ENCODE data around the gene SLC13A2. TPM values are rescaled to one million over a fixed set of nuclear protein-coding genes. Genes with fewer than 3 reads are reported as not detected.

Gene SLC13A2
- total and polyA plus RNA-seq, 12 donors: 0.03 to 1.6 (median 0.05) TPM; not detected in 9

DNA sequence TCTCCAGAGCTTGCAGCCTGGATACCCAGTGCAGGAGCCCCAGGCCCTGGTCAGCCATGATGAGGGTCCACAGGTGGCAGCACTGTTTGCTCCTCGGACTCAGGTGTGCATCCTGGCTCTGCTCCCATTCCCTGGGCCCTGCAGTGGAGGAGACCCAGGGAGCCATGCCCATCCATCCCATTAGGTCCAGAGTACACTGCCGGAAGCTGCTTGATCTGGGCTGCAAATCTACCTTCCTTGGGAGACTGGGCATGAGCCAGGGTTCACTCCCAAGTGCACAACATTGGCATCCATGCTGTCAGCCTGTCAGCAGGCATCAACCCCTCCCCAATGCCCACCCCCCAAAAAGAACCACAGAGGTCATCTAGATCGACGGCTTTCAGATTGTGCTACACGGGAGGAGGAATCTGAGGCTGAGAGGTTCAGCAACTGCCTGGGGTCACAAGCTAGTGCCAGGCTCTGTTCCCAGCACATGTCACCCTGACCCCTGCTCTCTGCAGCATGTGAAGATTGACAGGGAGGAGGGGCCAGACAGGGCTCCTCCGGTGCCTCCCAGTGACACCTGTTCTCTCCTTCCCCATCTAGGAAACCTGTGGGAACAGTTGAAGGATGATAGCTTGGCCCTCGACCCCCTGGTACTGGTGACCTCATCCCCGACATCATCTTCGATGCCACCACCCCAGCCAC, 63.2 kb downstream of the SLC13A2 start:
- H3K36me3 ChIP-seq (replicated peaks in 1 of 2): no peaks in the 10 kb centered on the region
- intact Hi-C loops (cut with DNase I): no loop called here

DNA sequence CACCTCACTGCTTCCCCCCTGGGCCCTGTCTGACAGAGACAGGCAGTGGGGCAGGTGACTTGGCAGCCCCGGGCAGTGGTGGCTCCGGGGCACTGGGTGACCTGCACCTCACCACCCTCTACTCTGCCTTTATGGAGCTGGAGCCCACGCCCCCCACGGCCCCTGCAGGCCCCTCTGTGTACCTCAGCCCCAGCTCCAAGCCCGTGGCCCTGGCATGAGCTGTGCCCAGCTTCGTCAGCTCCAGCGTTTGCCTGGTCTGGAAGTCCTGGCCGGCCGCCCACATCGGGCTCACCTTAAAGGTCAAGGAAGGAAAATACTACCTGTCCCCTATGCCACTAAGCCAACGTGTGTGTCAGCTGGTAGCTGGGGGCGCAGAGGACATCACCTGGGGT, 63.8 kb downstream of the SLC13A2 start:
- DNase-seq: no peak
- Histone ChIP-seq H3K27ac (no peak overlapping the region), H3K9me3 (replicated peaks in 1 of 3) (no peaks in the 10 kb centered on the region), H3K36me3 (replicated peaks in 1 of 2) (no peaks in the 10 kb centered on the region), H3K27me3 (no peaks in the 10 kb centered on the region), H3K4me1 (replicated peaks in 1 of 2) (no peaks in the 10 kb centered on the region), H3K4me3 (no peak overlapping the region)
- TF ChIP-seq POLR2A (IDR thresholded peaks at IDR 0.05): no peak
- TF ChIP-seq, protein P1, sequence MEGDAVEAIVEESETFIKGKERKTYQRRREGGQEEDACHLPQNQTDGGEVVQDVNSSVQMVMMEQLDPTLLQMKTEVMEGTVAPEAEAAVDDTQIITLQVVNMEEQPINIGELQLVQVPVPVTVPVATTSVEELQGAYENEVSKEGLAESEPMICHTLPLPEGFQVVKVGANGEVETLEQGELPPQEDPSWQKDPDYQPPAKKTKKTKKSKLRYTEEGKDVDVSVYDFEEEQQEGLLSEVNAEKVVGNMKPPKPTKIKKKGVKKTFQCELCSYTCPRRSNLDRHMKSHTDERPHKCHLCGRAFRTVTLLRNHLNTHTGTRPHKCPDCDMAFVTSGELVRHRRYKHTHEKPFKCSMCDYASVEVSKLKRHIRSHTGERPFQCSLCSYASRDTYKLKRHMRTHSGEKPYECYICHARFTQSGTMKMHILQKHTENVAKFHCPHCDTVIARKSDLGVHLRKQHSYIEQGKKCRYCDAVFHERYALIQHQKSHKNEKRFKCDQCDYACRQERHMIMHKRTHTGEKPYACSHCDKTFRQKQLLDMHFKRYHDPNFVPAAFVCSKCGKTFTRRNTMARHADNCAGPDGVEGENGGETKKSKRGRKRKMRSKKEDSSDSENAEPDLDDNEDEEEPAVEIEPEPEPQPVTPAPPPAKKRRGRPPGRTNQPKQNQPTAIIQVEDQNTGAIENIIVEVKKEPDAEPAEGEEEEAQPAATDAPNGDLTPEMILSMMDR (IDR thresholded peaks at IDR 0.05): no peak
- 56 to 73% (median 66%) methylated on average over 2 to 12 of the region's 12 CpGs for WGBS, 4 donors
- intact Hi-C loops (cut with DNase I): no loop called here

More for the DNA sequence above, 63.2 kb downstream of the SLC13A2 start:
- H3K27me3 ChIP-seq: no peaks in the 10 kb centered on the region
- 61 to 69% (median 62%) methylated on average over 7 to 9 of the region's 9 CpGs for WGBS, 4 donors
- no peaks in the 10 kb centered on the region for H3K9me3 ChIP-seq (replicated peaks in 1 of 3)
- H3K4me1 ChIP-seq (replicated peaks in 1 of 2): no peaks in the 10 kb centered on the region
- H3K27ac ChIP-seq: no peak overlapping the region
- TF ChIP-seq, protein P1 (IDR thresholded peaks at IDR 0.05): no peak
- TF ChIP-seq POLR2A (IDR thresholded peaks at IDR 0.05): no peak
- no peak overlapping the region for H3K4me3 ChIP-seq
- no peak for DNase-seq

DNA sequence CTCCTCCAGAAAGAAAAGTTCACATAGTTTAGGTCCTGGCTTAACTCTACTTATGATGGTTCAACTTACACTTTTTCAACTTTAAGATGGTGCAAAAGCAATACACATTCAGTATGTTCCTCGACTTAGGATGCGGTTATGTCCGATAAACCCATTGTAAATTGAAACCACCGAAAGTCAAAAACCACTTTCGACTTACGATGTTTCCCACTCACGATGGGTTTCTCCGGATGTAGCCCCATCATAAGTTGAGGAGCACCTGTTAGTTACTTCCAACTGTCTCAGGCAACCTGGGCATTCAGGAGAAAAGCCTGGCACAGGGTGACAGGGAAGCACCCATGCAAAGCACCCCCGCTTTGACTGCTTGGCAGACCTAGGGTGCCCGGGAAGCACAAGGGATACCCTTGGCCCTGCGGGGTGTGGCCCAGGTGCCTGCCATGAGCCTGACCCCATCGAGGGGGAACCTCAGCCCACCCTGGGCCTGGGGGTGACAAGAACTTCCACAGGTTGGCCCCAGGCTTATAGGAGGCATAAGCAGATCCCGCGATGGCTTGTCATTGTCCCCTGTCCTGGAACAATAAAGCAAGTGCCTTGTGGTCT, 65.0 kb downstream of the SLC13A2 start:
- no peaks in the 10 kb centered on the region for H3K27me3 ChIP-seq
- intact Hi-C loops (cut with DNase I): no loop called here
- TF ChIP-seq, protein P1 (IDR thresholded peaks at IDR 0.05): no peak
- TF ChIP-seq POLR2A (IDR thresholded peaks at IDR 0.05): no peak
- no peaks in the 10 kb centered on the region for H3K36me3 ChIP-seq (replicated peaks in 1 of 2)
- H3K4me3 ChIP-seq: no peak overlapping the region
- H3K27ac ChIP-seq: no peak overlapping the region
- no peak for DNase-seq
- H3K4me1 ChIP-seq (replicated peaks in 1 of 2): no peaks in the 10 kb centered on the region
- H3K9me3 ChIP-seq (replicated peaks in 1 of 3): no peaks in the 10 kb centered on the region
- WGBS, 4 donors: 85 to 90% (median 88%) methylated on average over 11 to 14 of the region's 14 CpGs

DNA sequence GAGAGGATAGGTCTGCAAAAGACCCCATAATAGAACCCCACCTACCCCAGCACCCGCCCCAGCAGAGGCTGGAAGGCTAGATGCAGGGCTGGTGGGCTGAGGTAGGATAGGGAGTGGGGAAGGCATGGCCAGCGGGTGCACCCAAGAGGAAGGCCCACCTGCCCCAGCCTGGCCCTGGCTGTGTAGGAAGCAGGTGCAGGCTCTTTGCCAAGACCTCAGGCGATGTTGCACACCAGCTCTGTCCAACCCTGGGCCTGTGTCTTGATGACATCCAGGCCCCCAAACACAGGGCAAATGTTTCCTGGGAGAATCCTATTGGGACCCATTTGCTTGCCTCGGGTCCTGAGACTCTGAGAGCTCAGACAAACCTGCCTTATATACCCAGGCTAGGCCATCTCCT, 66.8 kb downstream of the SLC13A2 start:
- DNase-seq: no peak

More for the DNA sequence above, 66.8 kb downstream of the SLC13A2 start:
- intact Hi-C loops (cut with DNase I): loop anchor here in 1 of 2 donors (2.0 kb wide), 1 partner anchor 47 kb away; no protein-coding TSS in a partner anchor
- Histone ChIP-seq H3K9me3 (replicated peaks in 1 of 3) (no peaks in the 10 kb centered on the region), H3K27me3 (no peaks in the 10 kb centered on the region), H3K4me1 (replicated peaks in 1 of 2) (no peaks in the 10 kb centered on the region), H3K4me3 (no peak overlapping the region), H3K36me3 (replicated peaks in 1 of 2) (no peaks in the 10 kb centered on the region), H3K27ac (no peak overlapping the region)
- no peak for TF ChIP-seq POLR2A (IDR thresholded peaks at IDR 0.05)
- TF ChIP-seq, protein P1 (IDR thresholded peaks at IDR 0.05): no peak
- 75 to 88% (median 82%) methylated on average over 4 of the region's 4 CpGs for WGBS, 4 donors

Measured in adrenal gland (tissue), 12 donors.